Esophagus squamous epithelium (tissue), 4 donors: Measurements from ENCODE around the gene EFHC2.

Experiments used
- POLR2A ChIP-seq, 4 donors: fragments of 450-650 bp; IDR thresholded peaks; one replicate each; pipeline ENCODE4 v1.6.1; 2017; ENCODE audit warnings: antibody characterized with exemption in 4 of 4, mild to moderate bottlenecking in 4 of 4, moderate library complexity in 3 of 4
- TF ChIP-seq, protein P1 (sequence below), 6 experiments: fragments of 450-650 bp in 4 of 6; fragments of 200-600 bp in 2 of 6; sonication (generic) in 2 of 6; IDR thresholded peaks; one replicate each; pipeline ENCODE4 v1.5.1; 2016 to 2019; ENCODE audit warnings: antibody characterized with exemption in 6 of 6, mild to moderate bottlenecking in 4 of 6, moderate library complexity in 4 of 6

DNA sequence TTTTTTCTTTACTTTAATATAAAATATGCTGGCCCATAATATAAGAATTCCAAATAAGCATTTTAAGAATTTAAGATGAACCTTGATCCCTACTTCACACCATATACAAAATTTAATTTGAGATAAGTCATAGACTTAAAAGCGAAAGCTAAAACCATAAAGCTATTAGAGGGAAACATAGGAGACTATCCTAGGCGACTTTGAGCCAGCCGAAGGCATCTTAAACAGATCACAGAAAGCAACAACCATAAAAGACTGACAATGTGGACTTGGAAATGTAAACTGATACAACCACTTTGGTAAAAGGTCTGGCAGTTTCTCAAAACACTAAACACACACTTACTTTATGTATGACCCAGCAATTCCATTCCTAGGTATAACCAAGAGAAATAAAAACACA, 125.0 kb downstream of the EFHC2 start:
- TF ChIP-seq POLR2A (IDR thresholded peaks at IDR 0.05): no peak
- TF ChIP-seq, protein P1, sequence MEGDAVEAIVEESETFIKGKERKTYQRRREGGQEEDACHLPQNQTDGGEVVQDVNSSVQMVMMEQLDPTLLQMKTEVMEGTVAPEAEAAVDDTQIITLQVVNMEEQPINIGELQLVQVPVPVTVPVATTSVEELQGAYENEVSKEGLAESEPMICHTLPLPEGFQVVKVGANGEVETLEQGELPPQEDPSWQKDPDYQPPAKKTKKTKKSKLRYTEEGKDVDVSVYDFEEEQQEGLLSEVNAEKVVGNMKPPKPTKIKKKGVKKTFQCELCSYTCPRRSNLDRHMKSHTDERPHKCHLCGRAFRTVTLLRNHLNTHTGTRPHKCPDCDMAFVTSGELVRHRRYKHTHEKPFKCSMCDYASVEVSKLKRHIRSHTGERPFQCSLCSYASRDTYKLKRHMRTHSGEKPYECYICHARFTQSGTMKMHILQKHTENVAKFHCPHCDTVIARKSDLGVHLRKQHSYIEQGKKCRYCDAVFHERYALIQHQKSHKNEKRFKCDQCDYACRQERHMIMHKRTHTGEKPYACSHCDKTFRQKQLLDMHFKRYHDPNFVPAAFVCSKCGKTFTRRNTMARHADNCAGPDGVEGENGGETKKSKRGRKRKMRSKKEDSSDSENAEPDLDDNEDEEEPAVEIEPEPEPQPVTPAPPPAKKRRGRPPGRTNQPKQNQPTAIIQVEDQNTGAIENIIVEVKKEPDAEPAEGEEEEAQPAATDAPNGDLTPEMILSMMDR (IDR thresholded peaks at IDR 0.05): no peak
